ENCODE results near the gene TM2D3.

Gene TM2D3

DNA sequence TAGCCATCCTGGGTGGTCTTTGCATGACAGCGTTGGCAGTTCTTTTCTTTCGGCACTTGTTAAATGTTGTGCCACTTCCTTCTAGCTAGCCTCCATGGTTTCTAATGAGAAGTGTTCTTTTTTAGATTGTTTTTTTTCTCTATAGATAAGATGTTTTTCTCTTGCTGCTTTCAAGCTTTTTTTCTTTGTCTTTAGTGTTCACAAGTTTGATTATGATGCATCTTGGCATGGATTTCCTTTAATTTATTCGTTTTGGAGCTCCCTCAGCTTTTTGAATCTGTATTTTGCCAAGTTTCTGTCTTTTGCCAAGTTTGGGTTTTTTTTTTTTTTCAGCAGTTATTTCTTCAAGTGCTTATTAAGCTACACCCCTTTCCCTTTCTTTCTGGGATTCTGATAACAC lies 53.1 kb downstream of the TM2D3 start:
- Histone ChIP-seq H3K9ac (ENCODE audit: low read length) (no peak overlapping the region), H3K79me2 (ENCODE audit: low read length) (no peaks in the 10 kb centered on the region), H3K27ac (ENCODE audit: low read length) (no peak overlapping the region), H3K4me1 (ENCODE audit: low read length) (no peaks in the 10 kb centered on the region), H3K4me2 (ENCODE audit: low read length) (no peak overlapping the region), H2AFZ (ENCODE audit: low read depth, low read length) (no peak overlapping the region), H3K36me3 (replicated peaks; ENCODE audit: low read depth, low read length) (no peaks in the 10 kb centered on the region), H4K20me1 (ENCODE audit: insufficient read depth, low read length) (no peaks in the 10 kb centered on the region), H3K27me3 (ENCODE audit: low read depth, low read length) (peaks cover 27% of the 10 kb centered on the region), H3K4me3 (ENCODE audit: low read length) (no peak overlapping the region), H3K9me3 (ENCODE audit: insufficient read depth, low read length) (0 out of 2 replicates have a peak, but pooled peaks cover 4% of the 10 kb centered on the region)
- TF ChIP-seq, protein P1, sequence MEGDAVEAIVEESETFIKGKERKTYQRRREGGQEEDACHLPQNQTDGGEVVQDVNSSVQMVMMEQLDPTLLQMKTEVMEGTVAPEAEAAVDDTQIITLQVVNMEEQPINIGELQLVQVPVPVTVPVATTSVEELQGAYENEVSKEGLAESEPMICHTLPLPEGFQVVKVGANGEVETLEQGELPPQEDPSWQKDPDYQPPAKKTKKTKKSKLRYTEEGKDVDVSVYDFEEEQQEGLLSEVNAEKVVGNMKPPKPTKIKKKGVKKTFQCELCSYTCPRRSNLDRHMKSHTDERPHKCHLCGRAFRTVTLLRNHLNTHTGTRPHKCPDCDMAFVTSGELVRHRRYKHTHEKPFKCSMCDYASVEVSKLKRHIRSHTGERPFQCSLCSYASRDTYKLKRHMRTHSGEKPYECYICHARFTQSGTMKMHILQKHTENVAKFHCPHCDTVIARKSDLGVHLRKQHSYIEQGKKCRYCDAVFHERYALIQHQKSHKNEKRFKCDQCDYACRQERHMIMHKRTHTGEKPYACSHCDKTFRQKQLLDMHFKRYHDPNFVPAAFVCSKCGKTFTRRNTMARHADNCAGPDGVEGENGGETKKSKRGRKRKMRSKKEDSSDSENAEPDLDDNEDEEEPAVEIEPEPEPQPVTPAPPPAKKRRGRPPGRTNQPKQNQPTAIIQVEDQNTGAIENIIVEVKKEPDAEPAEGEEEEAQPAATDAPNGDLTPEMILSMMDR (IDR thresholded peaks at IDR 0.05; ENCODE audit: low read depth, low read length) = no peak
- no peak for TF ChIP-seq EZH2phosphoT487 (IDR thresholded peaks at IDR 0.05; ENCODE audit: low read depth)

DNA sequence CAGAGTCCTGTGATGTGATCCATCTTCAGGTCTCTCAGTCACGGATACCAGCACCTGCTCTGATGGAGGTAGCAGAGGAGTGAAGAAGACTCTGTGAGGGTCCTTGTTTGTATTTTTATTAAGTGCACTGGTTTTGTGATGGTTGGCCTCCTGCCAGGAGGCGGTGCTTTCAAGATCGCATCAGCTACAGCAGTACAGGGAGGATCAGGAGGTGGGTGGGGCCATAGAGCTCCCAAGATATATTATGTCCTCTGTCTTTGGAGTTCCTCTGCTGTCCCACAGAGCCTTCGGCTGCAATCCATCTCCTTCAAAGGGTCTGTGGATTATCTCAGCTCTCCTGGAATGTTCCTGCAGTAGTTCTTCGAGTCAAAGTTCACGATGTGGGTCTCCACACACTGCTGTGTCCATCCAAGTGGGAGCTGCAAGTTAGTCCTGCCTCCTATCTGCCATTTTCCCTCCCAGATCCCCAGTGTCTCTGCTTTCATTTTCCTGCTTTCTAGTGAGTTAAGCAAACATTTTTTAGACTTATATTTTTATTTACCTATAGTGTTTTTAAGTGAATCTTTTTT lies 54.7 kb downstream of the TM2D3 start:
- Histone ChIP-seq H3K4me3 (ENCODE audit: low read length) (no peak overlapping the region), H3K27me3 (ENCODE audit: low read depth, low read length) (peaks cover 27% of the 10 kb centered on the region), H2AFZ (ENCODE audit: low read depth, low read length) (no peak overlapping the region)

DNA sequence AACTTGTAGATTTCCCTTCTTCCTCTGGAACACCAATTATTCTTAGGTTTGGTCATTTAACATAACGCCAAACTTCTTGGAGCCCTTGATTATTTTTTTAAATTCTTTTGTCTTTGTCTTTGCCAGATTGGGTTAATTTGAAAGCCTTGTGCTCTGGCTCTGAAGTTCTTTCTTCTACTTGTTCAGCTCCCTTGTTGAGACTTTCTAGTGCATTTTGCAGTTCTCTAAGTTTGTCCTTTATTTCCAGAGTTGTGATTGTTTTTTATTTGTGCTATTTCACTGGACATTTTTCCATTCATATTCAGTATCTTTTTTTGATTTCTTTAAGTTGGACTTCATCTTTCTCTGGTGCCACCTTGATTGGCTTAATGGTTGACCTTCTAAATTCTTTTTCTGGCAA lies 55.5 kb downstream of the TM2D3 start:
- Histone ChIP-seq H4K20me1 (ENCODE audit: insufficient read depth, low read length) (no peaks in the 10 kb centered on the region), H3K36me3 (replicated peaks; ENCODE audit: low read depth, low read length) (no peaks in the 10 kb centered on the region), H3K4me3 (ENCODE audit: low read length) (no peak overlapping the region), H3K27me3 (ENCODE audit: low read depth, low read length) (peaks cover 27% of the 10 kb centered on the region), H2AFZ (ENCODE audit: low read depth, low read length) (no peak overlapping the region), H3K4me1 (ENCODE audit: low read length) (no peaks in the 10 kb centered on the region), H3K79me2 (ENCODE audit: low read length) (no peaks in the 10 kb centered on the region), H3K4me2 (ENCODE audit: low read length) (no peak overlapping the region), H3K27ac (ENCODE audit: low read length) (no peak overlapping the region), H3K9ac (ENCODE audit: low read length) (no peak overlapping the region), H3K9me3 (ENCODE audit: insufficient read depth, low read length) (0 out of 2 replicates have a peak, but pooled peaks cover 4% of the 10 kb centered on the region)
- TF ChIP-seq, protein P1 (IDR thresholded peaks at IDR 0.05; ENCODE audit: low read depth, low read length) = no peak
- TF ChIP-seq EZH2phosphoT487 (IDR thresholded peaks at IDR 0.05; ENCODE audit: low read depth) = no peak

More for the DNA sequence above, 54.7 kb downstream of the TM2D3 start:
- H3K27ac ChIP-seq (ENCODE audit: low read length) = no peak overlapping the region
- 0 out of 2 replicates have a peak, but pooled peaks cover 4% of the 10 kb centered on the region for H3K9me3 ChIP-seq (ENCODE audit: insufficient read depth, low read length)
- TF ChIP-seq, protein P1 (IDR thresholded peaks at IDR 0.05; ENCODE audit: low read depth, low read length) = no peak
- no peaks in the 10 kb centered on the region for H3K36me3 ChIP-seq (replicated peaks; ENCODE audit: low read depth, low read length)
- no peaks in the 10 kb centered on the region for H3K4me1 ChIP-seq (ENCODE audit: low read length)
- H3K9ac ChIP-seq (ENCODE audit: low read length) = no peak overlapping the region
- no peaks in the 10 kb centered on the region for H4K20me1 ChIP-seq (ENCODE audit: insufficient read depth, low read length)
- H3K79me2 ChIP-seq (ENCODE audit: low read length) = no peaks in the 10 kb centered on the region
- no peak overlapping the region for H3K4me2 ChIP-seq (ENCODE audit: low read length)
